GM19324 (cell line): ENCODE measurements around the gene FLRT3.

ENCODE experiments used
- ATAC-seq: cut with Tn5 transposase; IDR thresholded peaks from one replicate; pipeline ENCODE4 v1.9.1; 2021; ENCODE audit warnings: mild to moderate bottlenecking, moderate library complexity; ENCODE audit not compliant: unreplicated experiment, low FRiP score

Gene FLRT3

GRCh38 chr20:14332866-14333265 lies 4.5 kb downstream of the FLRT3 start:
- ATAC-seq: no peak

GRCh38 chr20:14331646-14332045 lies 5.8 kb downstream of the FLRT3 start:
- no peak for ATAC-seq

GRCh38 chr20:14319704-14320103 lies 17.7 kb downstream of the FLRT3 start:
- no peak for ATAC-seq

- ATAC-seq: no peak
Observed at GRCh38 chr20:14313341-14314020, 23.9 kb downstream of the FLRT3 start.

GRCh38 chr20:14312001-14312400 lies 25.4 kb downstream of the FLRT3 start:
- no peak for ATAC-seq

GRCh38 chr20:14310977-14311627 lies 26.3 kb downstream of the FLRT3 start:
- no peak for ATAC-seq

- no peak for ATAC-seq
Observed at GRCh38 chr20:14307956-14308355, 29.5 kb downstream of the FLRT3 start.

GRCh38 chr20:14304472-14304871 lies 32.9 kb downstream of the FLRT3 start:
- no peak for ATAC-seq

GRCh38 chr20:14303651-14304050 lies 33.8 kb downstream of the FLRT3 start:
- no peak for ATAC-seq

- no peak for ATAC-seq
Observed at GRCh38 chr20:14303106-14303505, 34.3 kb downstream of the FLRT3 start.

GRCh38 chr20:14299831-14300230 lies 37.6 kb downstream of the FLRT3 start:
- no peak for ATAC-seq

- ATAC-seq: no peak
Observed at GRCh38 chr20:14295770-14296309, 41.6 kb downstream of the FLRT3 start.

GRCh38 chr20:14295238-14295637 lies 42.2 kb downstream of the FLRT3 start:
- ATAC-seq: no peak

GRCh38 chr20:14291502-14291901 lies 45.9 kb downstream of the FLRT3 start:
- ATAC-seq: no peak

GRCh38 chr20:14288341-14289330 lies 48.8 kb downstream of the FLRT3 start:
- ATAC-seq: no peak

- ATAC-seq: no peak
Observed at GRCh38 chr20:14284443-14284842, 53.0 kb downstream of the FLRT3 start.

- ATAC-seq: no peak
Observed at GRCh38 chr20:14282140-14282539, 55.3 kb downstream of the FLRT3 start.
